ENCODE results near the gene TAF1B.

DNA sequence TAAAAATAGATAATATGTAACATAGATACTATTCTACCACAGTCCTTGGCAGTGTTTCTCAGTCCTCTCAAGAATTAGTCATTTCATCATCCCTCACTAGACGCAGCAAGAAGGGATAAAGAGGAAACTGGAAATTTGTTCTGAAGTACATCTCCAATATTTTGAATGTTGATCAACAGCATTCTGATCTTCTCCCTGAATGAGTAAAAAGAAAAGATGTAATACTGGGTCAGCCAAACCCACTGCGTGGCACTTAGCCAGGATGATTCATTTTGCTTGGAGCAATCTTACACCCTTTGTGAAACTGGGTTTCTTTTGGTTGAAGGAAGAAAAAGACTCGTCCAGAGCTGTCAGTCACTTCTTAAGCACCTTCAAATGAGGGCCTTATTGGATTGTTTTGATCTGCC lies 54.1 kb downstream of the TAF1B start:
- TF ChIP-seq POLR2AphosphoS5 (IDR thresholded peaks at IDR 0.05) = peak in 1 of 3 donors; percentile 36
- TF ChIP-seq, protein P1, sequence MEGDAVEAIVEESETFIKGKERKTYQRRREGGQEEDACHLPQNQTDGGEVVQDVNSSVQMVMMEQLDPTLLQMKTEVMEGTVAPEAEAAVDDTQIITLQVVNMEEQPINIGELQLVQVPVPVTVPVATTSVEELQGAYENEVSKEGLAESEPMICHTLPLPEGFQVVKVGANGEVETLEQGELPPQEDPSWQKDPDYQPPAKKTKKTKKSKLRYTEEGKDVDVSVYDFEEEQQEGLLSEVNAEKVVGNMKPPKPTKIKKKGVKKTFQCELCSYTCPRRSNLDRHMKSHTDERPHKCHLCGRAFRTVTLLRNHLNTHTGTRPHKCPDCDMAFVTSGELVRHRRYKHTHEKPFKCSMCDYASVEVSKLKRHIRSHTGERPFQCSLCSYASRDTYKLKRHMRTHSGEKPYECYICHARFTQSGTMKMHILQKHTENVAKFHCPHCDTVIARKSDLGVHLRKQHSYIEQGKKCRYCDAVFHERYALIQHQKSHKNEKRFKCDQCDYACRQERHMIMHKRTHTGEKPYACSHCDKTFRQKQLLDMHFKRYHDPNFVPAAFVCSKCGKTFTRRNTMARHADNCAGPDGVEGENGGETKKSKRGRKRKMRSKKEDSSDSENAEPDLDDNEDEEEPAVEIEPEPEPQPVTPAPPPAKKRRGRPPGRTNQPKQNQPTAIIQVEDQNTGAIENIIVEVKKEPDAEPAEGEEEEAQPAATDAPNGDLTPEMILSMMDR (IDR thresholded peaks at IDR 0.05) = no peak

All from breast epithelium (tissue), 3 donors.